ENCODE results near the gene SLC2A14.

DNA sequence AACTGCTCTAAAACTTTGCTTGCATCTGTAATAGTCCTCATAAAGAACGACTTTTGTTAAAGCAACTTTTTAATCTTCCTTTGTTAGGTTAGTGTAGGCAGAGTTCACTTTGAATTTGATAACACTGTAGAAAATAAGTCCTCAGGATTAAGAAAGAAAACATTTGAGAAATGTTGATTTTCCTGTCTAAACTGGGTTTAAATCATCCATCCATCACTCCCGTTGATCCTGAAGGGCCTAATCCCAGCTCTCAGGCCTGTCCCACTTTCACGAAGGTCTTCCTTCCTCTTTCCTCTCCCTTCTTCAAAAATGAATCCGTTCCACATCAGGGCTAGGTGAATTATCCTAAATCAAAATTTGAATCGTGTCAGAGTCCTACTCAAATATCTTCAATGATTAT is 36.9 kb downstream of the SLC2A14 start:
- TF ChIP-seq, protein P1, sequence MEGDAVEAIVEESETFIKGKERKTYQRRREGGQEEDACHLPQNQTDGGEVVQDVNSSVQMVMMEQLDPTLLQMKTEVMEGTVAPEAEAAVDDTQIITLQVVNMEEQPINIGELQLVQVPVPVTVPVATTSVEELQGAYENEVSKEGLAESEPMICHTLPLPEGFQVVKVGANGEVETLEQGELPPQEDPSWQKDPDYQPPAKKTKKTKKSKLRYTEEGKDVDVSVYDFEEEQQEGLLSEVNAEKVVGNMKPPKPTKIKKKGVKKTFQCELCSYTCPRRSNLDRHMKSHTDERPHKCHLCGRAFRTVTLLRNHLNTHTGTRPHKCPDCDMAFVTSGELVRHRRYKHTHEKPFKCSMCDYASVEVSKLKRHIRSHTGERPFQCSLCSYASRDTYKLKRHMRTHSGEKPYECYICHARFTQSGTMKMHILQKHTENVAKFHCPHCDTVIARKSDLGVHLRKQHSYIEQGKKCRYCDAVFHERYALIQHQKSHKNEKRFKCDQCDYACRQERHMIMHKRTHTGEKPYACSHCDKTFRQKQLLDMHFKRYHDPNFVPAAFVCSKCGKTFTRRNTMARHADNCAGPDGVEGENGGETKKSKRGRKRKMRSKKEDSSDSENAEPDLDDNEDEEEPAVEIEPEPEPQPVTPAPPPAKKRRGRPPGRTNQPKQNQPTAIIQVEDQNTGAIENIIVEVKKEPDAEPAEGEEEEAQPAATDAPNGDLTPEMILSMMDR (IDR thresholded peaks at IDR 0.05; ENCODE audit: insufficient read depth, low read length), result no peak
- no peak for TF ChIP-seq POLR2AphosphoS5 (IDR thresholded peaks at IDR 0.05; ENCODE audit: low read depth)
- TF ChIP-seq, protein P2, sequence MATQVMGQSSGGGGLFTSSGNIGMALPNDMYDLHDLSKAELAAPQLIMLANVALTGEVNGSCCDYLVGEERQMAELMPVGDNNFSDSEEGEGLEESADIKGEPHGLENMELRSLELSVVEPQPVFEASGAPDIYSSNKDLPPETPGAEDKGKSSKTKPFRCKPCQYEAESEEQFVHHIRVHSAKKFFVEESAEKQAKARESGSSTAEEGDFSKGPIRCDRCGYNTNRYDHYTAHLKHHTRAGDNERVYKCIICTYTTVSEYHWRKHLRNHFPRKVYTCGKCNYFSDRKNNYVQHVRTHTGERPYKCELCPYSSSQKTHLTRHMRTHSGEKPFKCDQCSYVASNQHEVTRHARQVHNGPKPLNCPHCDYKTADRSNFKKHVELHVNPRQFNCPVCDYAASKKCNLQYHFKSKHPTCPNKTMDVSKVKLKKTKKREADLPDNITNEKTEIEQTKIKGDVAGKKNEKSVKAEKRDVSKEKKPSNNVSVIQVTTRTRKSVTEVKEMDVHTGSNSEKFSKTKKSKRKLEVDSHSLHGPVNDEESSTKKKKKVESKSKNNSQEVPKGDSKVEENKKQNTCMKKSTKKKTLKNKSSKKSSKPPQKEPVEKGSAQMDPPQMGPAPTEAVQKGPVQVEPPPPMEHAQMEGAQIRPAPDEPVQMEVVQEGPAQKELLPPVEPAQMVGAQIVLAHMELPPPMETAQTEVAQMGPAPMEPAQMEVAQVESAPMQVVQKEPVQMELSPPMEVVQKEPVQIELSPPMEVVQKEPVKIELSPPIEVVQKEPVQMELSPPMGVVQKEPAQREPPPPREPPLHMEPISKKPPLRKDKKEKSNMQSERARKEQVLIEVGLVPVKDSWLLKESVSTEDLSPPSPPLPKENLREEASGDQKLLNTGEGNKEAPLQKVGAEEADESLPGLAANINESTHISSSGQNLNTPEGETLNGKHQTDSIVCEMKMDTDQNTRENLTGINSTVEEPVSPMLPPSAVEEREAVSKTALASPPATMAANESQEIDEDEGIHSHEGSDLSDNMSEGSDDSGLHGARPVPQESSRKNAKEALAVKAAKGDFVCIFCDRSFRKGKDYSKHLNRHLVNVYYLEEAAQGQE (IDR thresholded peaks at IDR 0.05; ENCODE audit: insufficient replicate concordance, low read depth), result no peak
